D721Med (cell line): ENCODE data around the gene MIER2.
"Not testable (repeated sequence)": the region's sequence is repeated elsewhere in the genome, so short reads cannot be mapped to it uniquely, and the experiment has no call there.

Source experiments
- DNase-seq: peaks from one replicate; pipeline ENCODE4 v3.0.0; 2011; ENCODE audit warnings: low spot score; ENCODE audit not compliant: insufficient read length
- FAIRE-seq: peaks from 2 replicates; lab custom pipeline; 2011; peaks lifted over from hg19 to GRCh38; lab: Jason Lieb, UNC
- TF ChIP-seq, protein P1 (sequence below): IDR thresholded peaks from 2 replicates; pipeline ENCODE4 v1.5.1; 2012; ENCODE audit warnings: mild to moderate bottlenecking, control low read depth; ENCODE audit not compliant: insufficient read depth; ENCODE audit errors: missing control alignments

MIER2 gene

DNA sequence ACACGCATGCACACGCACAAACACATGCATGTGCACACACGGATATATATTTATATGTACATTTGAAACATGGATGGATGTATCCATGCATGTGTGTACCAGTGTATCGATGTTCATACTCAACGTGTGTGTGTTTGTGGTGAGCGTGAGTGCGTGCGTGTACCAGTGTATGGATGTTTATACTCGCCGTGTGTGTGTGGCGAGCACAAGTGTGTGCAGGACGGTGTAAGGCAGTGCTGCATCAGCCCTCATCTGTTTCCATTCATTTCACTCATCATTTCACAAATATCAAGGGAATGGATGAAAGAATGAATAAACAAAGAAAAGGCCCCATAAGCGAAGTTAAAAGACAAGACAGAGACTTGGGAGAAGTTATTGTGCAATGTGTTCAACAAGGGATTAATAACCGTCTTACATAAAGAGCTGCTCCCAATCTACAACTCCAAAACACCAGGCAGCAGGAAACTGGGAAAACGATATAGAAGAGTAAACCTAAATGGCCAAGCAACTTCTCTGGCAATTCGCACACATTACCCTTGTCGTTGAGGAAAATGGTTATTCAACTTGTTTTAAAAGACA, 21.7 kb upstream of the MIER2 start:
- FAIRE-seq (no peak), DNase-seq (no peak)
- TF ChIP-seq, protein P1, sequence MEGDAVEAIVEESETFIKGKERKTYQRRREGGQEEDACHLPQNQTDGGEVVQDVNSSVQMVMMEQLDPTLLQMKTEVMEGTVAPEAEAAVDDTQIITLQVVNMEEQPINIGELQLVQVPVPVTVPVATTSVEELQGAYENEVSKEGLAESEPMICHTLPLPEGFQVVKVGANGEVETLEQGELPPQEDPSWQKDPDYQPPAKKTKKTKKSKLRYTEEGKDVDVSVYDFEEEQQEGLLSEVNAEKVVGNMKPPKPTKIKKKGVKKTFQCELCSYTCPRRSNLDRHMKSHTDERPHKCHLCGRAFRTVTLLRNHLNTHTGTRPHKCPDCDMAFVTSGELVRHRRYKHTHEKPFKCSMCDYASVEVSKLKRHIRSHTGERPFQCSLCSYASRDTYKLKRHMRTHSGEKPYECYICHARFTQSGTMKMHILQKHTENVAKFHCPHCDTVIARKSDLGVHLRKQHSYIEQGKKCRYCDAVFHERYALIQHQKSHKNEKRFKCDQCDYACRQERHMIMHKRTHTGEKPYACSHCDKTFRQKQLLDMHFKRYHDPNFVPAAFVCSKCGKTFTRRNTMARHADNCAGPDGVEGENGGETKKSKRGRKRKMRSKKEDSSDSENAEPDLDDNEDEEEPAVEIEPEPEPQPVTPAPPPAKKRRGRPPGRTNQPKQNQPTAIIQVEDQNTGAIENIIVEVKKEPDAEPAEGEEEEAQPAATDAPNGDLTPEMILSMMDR: no peak

DNA sequence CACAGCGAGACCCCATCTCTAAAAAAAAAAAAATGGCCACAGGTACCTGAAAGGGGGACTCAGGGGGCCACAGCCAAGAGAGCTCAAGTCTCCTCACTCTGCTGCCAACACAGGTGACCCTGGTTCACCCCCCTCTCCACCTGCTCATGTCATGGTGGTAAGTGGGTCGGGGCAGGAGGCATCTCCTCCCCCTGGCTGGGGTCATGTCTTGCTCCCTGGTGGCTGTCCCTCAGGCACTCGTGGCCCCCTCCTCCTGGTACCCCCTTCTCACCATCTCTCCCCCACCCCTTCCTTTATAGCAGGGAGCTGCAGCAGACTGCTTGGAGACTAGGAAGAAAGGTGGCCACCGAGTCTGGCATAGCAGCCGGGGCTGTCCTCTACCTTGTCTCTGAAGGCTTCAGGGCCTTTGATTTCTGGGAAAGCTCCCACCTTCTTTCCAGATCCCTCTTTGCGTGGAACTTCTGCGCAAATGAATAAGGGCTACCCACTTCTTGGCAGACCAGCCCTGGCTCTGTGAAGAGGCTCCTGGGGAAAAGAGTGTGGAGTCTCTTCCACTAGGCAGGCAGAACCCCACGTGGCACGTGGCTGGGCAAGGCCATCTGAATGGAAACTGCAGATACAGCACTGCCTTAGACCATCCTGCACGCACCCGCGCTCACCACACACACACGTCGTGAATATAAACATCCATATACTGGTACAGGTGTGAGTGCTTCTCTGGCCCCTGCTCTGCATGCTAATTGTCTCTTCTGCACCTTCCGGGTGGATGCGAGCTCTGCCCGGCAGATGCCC, 20.1 kb upstream of the MIER2 start:
- FAIRE-seq: no peak
- TF ChIP-seq, protein P1: no peak

DNA sequence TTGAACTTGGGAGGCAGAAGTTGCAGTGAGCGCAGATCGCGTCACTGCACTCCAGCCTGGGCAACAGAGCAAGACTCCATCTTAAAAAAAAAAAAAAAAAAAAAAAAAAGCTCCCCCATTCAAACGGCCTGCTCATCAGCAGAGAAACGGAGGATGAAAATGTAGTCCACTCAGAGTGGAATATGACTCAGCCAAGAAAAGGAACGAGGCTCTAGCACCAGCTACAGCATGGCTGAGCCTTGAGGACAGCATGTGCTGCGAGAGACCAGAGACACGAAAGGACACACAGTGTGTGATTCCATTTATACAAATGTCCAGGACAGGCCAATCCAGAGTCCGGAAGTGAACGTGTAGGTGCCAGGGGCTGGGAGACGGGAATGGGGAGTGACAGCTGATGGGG, 18.1 kb upstream of the MIER2 start:
- no peak for DNase-seq
- FAIRE-seq: no peak
- TF ChIP-seq, protein P1: no peak

More for the DNA sequence above, 20.1 kb upstream of the MIER2 start:
- DNase-seq: no peak

DNA sequence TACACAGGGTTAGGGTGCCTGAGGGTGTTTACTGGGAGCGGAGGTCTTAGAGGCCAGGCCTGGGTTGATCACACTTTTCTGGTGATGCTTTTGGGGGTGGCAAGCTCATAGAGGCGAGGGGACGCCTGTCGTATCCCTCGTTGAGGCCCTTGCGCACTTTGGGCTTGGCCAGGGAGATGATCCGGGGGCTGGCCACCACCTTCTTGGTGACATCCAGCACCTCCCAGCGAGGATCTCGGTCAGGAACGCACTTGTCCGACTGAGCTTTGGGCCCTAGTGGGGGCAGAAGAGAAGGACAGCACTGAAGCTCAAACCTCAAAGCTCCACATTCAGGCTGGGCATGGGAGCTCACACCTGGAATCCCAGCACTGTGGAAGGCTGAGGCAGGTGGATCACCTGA, 17.6 kb upstream of the MIER2 start:
- TF ChIP-seq, protein P1: no peak
- FAIRE-seq (no peak), DNase-seq (no peak)

DNA sequence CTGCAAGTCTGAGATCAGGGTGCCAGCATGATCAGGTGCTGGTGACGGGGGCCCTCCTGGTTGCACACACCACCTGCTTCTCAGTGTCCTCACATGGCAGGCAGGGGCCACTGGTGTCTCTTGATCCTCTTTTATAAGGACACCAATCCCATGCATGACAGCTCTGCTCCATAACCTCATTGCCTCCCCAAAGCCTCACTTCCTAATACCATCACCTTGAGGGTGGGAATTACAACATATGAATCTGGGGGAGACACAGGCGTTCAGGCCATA, 15.0 kb upstream of the MIER2 start:
- DNase-seq (no peak), FAIRE-seq (no peak)

DNA sequence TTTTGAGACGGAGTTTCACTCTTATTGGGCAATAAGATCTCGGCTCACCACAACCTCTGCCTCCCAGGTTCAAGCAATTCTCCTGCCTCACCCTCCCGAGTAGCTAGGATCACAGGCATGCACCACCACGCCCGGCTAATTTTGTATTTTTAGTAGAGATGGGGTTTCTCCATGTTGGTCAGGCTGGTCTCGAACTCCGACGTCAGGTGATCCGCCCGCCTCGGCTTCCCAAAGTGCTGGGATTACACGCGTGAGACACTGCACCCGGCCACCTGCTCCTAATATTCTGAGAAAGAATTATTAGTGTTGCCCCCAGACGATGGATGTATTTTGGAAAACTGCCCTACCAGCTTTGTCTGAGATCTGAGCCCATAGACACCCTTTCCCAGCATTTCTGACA, 10.9 kb upstream of the MIER2 start:
- FAIRE-seq, DNase-seq: not testable (repeated sequence)

More for the DNA sequence above, 15.0 kb upstream of the MIER2 start:
- TF ChIP-seq, protein P1: no peak

DNA sequence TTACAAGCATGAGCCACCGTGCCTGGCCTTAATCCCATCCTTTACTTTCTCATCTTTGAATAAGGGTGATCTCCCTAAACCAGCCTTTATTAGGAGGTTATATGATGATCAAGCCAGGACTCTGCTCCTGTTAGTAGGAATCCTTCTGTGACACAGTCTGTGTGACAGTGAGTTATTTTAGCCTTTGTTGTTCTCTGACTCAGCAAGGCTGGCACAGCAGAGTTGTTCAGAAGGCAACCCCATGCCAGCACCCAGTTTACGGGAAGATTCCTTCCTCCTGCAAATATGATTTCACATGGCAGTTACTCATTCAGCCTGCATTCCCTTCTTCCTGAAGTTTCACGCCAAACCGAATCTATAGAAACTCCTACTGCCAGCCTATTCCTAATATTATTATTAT, 10.5 kb upstream of the MIER2 start:
- FAIRE-seq: no peak
- DNase-seq: no peak
- TF ChIP-seq, protein P1: no peak
